Measurements from ENCODE around the gene DEUP1.
"Not testable (repeated sequence)": the region's sequence is repeated elsewhere in the genome, so short reads cannot be mapped to it uniquely, and the experiment has no call there.

The DEUP1 gene

GRCh38 chr11:93330446-93330984, at the start of gene DEUP1:
Gene DEUP1 (plus strand): TSS chr11:93330742. CDS start chr11:93332260, 1,518 bp downstream.
- DNase-seq: peak; percentile 14

- no peak for DNase-seq
Observed at GRCh38 chr11:93285430-93285829, 45.1 kb upstream of the DEUP1 start.

- no peak for DNase-seq
Observed at GRCh38 chr11:93287434-93287833, 43.1 kb upstream of the DEUP1 start.

- no peak for DNase-seq
Observed at GRCh38 chr11:93288079-93288478, 42.5 kb upstream of the DEUP1 start.

- DNase-seq: no peak
Observed at GRCh38 chr11:93288767-93289166, 41.8 kb upstream of the DEUP1 start.

GRCh38 chr11:93289782-93290463, 40.6 kb upstream of the DEUP1 start:
- DNase-seq: no peak

GRCh38 chr11:93291110-93291509, 39.4 kb upstream of the DEUP1 start:
- DNase-seq: no peak

GRCh38 chr11:93291898-93292297, 38.6 kb upstream of the DEUP1 start:
- DNase-seq: no peak

- no peak for DNase-seq
Observed at GRCh38 chr11:93295921-93296575, 34.5 kb upstream of the DEUP1 start.

- no peak for DNase-seq
Observed at GRCh38 chr11:93303689-93304088, 26.9 kb upstream of the DEUP1 start.

- not testable (repeated sequence) for DNase-seq
Observed at GRCh38 chr11:93314399-93314798, 16.1 kb upstream of the DEUP1 start.

GRCh38 chr11:93319224-93319839, 11.2 kb upstream of the DEUP1 start:
- no peak for DNase-seq

- DNase-seq: no peak
Observed at GRCh38 chr11:93320230-93320629, 10.3 kb upstream of the DEUP1 start.

GRCh38 chr11:93322207-93322606, 8.3 kb upstream of the DEUP1 start:
- no peak for DNase-seq

GRCh38 chr11:93323747-93324146, 6.8 kb upstream of the DEUP1 start:
- no peak for DNase-seq

- DNase-seq: no peak
Observed at GRCh38 chr11:93324500-93324899, 6.0 kb upstream of the DEUP1 start.

- DNase-seq: no peak
Observed at GRCh38 chr11:93326681-93327080, 3.9 kb upstream of the DEUP1 start.

- DNase-seq: peak; percentile 9
Observed at GRCh38 chr11:93329936-93330445, 551 bp upstream of the DEUP1 start.

- no peak for DNase-seq
Observed at GRCh38 chr11:93340223-93340622, 9.7 kb downstream of the DEUP1 start.

- DNase-seq: no peak
Observed at GRCh38 chr11:93344855-93345333, 14.4 kb downstream of the DEUP1 start.

GRCh38 chr11:93348930-93349329, 18.4 kb downstream of the DEUP1 start:
- DNase-seq: no peak

GRCh38 chr11:93350835-93351234, 20.3 kb downstream of the DEUP1 start:
- DNase-seq: no peak

GRCh38 chr11:93359396-93359795, 28.9 kb downstream of the DEUP1 start:
- no peak for DNase-seq

GRCh38 chr11:93361435-93361834, 30.9 kb downstream of the DEUP1 start:
- no peak for DNase-seq
